DOHH2 (cell line): Measurements from ENCODE around the gene PCDH9.

Source experiments
- EZH2phosphoT487 ChIP-seq: fragments of 200-600 bp; sonication (generic); IDR thresholded peaks from 2 replicates; pipeline ENCODE4 v1.6.1; 2017; ENCODE audit warnings: borderline replicate concordance, mild to moderate bottlenecking, antibody characterized with exemption, low read length, moderate library complexity, mixed read lengths
- TF ChIP-seq, protein P1 (sequence below): fragments of 200-600 bp; sonication (generic); IDR thresholded peaks from one replicate; pipeline ENCODE4 v1.5.1; 2014; ENCODE audit warnings: antibody characterized with exemption, mild to moderate bottlenecking, low read depth, low read length; ENCODE audit not compliant: poor library complexity, severe bottlenecking

GRCh38 chr13:67043901-67044300, 186.2 kb downstream of the PCDH9 start:
- TF ChIP-seq, protein P1, sequence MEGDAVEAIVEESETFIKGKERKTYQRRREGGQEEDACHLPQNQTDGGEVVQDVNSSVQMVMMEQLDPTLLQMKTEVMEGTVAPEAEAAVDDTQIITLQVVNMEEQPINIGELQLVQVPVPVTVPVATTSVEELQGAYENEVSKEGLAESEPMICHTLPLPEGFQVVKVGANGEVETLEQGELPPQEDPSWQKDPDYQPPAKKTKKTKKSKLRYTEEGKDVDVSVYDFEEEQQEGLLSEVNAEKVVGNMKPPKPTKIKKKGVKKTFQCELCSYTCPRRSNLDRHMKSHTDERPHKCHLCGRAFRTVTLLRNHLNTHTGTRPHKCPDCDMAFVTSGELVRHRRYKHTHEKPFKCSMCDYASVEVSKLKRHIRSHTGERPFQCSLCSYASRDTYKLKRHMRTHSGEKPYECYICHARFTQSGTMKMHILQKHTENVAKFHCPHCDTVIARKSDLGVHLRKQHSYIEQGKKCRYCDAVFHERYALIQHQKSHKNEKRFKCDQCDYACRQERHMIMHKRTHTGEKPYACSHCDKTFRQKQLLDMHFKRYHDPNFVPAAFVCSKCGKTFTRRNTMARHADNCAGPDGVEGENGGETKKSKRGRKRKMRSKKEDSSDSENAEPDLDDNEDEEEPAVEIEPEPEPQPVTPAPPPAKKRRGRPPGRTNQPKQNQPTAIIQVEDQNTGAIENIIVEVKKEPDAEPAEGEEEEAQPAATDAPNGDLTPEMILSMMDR = no peak
- no peak for TF ChIP-seq EZH2phosphoT487
